ENCODE data around the gene SLC47A2. TPM values are rescaled to one million over a fixed set of nuclear protein-coding genes. Genes with fewer than 3 reads are reported as not detected.

The SLC47A2 gene
- total RNA-seq, 1 donor from 2014 or later, result not detected

DNA sequence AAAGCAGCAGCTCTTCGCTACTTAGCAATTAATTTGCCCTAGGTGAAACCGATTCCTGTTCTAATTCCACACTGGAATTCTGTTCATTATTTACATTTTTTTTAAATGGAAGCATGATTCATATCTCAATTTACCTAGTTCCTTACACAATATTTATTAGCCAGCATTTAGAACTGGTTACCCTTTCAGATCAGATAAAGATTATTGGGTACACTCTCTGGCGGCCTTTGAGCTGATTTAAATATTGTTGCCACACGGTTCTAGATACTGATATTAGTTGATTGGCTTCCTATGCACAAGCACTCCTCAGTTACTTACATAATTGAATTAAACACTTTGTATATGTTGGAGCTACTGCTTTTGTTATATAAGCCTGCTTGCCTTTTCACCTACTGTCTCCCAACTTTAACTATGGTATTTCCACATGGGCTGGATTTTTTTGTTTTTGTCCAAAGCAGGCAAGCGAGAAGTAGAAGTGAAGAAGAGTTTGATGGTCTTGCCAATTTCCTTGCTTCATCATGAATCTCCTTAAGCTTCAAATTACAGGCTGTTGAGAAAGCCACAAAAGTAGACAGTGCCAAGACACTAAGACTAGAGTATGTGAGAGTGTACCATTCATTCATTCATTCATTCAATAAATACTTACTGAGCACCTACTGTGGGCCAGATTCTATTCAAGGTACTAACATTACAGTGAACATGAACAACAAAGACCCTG, 71.7 kb downstream of the SLC47A2 start:
- H3K36me3 Mint-ChIP-seq (ENCODE audit: low read depth), result no peaks in the 10 kb centered on the region
- H3K4me1 Mint-ChIP-seq (ENCODE audit: low read depth), result peaks cover 40% of the 10 kb centered on the region
- peaks cover 23% of the 10 kb centered on the region for H3K27me3 Mint-ChIP-seq (ENCODE audit: insufficient read depth)
- DNase-seq (ENCODE audit: low spot score), result no peak
- no peak overlapping the region for H3K4me3 Mint-ChIP-seq
- intact Hi-C loops (cut with micrococcal nuclease), result loop anchor here (5.0 kb wide), 2 partner anchors 282 to 333 kb away; partner anchors contain the start of genes AKAP10 and B9D1
- no peaks in the 10 kb centered on the region for H3K9me3 Mint-ChIP-seq
- H3K27ac Mint-ChIP-seq, result no peak overlapping the region

DNA sequence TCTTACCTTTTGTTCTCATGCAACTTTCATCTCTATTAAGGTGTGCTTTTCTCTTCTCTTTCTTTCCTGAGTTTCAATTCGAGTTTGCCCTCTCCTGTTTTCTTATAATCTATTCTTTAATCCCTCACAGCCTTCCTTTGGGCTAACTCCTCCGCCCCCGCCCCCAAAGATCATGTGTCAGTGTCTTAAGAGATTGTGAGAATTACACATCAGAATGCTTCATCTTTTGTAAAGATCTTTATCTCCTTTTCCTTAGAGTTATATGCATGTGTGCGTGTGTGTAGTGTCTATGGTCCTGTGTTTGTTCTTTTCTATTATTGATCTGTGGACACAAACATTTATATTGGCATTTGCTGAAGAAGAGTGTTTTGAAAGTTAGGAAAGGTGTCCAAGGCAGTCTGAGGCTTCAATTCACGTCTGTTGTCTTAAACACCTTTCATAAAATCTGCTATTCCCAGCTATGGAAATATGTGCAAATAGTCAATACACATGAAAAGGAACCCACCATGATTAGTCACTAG, 74.0 kb downstream of the SLC47A2 start:
- Mint-ChIP-seq H3K4me3 (no peak overlapping the region), H3K36me3 (ENCODE audit: low read depth) (no peaks in the 10 kb centered on the region), H3K9me3 (no peaks in the 10 kb centered on the region), H3K4me1 (ENCODE audit: low read depth) (peaks cover 25% of the 10 kb centered on the region), H3K27ac (no peak overlapping the region), H3K27me3 (ENCODE audit: insufficient read depth) (peaks cover 35% of the 10 kb centered on the region)
- DNase-seq (ENCODE audit: low spot score), result no peak
- intact Hi-C loops (cut with micrococcal nuclease), result no loop called here

DNA sequence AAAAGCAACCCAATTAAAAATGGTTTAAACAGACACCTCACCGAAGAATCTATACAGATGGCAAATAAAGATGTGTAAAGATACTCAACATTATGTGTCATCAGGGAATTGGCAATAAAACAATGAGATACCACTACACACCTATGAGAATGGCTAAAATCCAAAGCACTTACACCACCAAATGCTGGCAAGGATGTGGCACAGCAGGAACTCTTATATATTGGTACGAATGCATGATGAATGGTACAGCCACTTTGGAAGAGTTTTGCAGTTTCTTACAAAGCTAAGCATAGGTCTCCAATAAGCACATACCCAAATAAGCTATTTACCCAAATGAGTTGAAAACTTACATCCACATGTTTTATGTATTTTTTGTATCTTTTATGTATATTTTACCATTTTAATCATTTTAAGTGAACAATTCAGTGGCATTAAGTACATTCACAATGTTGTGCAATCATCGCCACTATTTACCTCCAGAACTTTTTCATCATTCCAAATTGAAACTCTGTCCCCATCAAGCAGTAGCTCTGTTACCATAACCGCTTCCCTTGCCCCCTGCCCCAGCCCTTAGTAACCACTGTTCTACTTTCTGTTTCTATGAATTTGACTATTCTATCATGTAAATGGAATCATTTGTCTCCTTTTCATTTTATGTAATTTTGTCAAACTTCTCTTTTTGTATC, 74.6 kb downstream of the SLC47A2 start:
- Mint-ChIP-seq H3K27me3 (ENCODE audit: insufficient read depth) (peaks cover 32% of the 10 kb centered on the region), H3K4me1 (ENCODE audit: low read depth) (peaks cover 19% of the 10 kb centered on the region), H3K27ac (no peak overlapping the region), H3K9me3 (no peaks in the 10 kb centered on the region), H3K4me3 (no peak overlapping the region), H3K36me3 (ENCODE audit: low read depth) (no peaks in the 10 kb centered on the region)
- intact Hi-C loops (cut with micrococcal nuclease), result no loop called here
- DNase-seq (ENCODE audit: low spot score), result no peak

DNA sequence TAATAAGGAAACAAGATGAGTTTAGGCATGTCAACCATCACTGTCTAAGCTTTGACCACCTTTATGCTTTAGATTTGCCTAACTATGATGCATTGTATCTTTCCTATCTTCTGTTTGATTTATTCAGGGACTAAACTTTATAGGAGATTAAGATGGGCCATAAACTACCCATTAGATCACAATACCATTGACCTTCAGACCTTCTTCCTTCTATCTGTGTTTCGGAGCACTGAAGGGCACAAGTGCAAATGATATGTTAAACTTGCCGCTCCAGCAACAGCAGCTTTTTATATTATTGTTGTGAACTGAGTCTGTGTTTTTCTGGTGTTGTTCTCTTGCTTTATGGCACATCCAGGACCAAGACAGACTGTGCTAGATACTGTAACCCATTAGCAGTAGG, 84.5 kb downstream of the SLC47A2 start:
- no peak for DNase-seq (ENCODE audit: low spot score)
- no peaks in the 10 kb centered on the region for H3K9me3 Mint-ChIP-seq
- no peak overlapping the region for H3K4me3 Mint-ChIP-seq
- peaks cover 9% of the 10 kb centered on the region for H3K27me3 Mint-ChIP-seq (ENCODE audit: insufficient read depth)
- no peak overlapping the region for H3K27ac Mint-ChIP-seq
- H3K4me1 Mint-ChIP-seq (ENCODE audit: low read depth), result no peaks in the 10 kb centered on the region
- intact Hi-C loops (cut with micrococcal nuclease), result no loop called here
- H3K36me3 Mint-ChIP-seq (ENCODE audit: low read depth), result no peaks in the 10 kb centered on the region

DNA sequence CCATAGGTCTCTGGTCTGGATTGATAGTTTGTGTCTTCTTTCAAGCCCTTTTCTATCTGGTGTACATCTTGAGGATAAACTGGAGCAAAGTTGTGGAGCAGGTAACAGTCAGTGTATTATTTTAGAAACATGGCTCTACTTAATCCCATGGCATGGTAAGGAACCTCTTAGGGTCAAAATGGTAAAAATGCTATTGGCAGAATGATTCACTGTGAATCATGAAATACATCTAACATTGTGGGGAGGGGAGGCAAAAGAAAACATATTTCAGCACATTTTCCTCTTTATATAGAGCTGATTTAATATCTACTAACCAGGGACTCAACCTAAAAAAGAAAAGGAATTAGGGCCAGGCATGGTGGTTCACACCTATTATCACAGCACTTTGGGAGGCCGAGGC, 85.7 kb downstream of the SLC47A2 start:
- Mint-ChIP-seq H3K9me3 (no peaks in the 10 kb centered on the region), H3K4me1 (ENCODE audit: low read depth) (no peaks in the 10 kb centered on the region), H3K27ac (no peak overlapping the region), H3K36me3 (ENCODE audit: low read depth) (no peaks in the 10 kb centered on the region), H3K27me3 (ENCODE audit: insufficient read depth) (peaks cover 9% of the 10 kb centered on the region), H3K4me3 (no peak overlapping the region)
- intact Hi-C loops (cut with micrococcal nuclease), result no loop called here
- DNase-seq (ENCODE audit: low spot score), result no peak

DNA sequence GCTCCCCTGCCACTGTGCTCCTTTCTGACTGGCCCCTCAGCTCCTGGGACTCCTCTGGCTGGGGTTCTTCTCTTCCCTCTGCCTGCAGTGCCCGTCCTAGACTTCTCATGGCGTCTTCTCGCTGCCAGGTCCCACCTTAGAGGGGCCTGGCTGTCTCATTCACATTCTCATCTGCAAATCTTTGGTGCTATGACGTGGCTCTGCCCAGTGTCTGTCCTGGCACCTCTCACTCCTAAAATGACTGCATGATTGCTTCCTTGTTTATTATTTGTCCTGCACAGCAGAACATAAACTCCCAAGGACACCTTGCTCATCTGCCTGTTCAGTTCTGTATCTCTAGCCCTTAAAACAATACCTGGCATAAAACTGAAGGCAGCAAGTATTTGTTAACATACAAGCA, 86.3 kb downstream of the SLC47A2 start:
- peaks cover 9% of the 10 kb centered on the region for H3K27me3 Mint-ChIP-seq (ENCODE audit: insufficient read depth)
- intact Hi-C loops (cut with micrococcal nuclease), result no loop called here
- H3K36me3 Mint-ChIP-seq (ENCODE audit: low read depth), result no peaks in the 10 kb centered on the region
- H3K4me3 Mint-ChIP-seq, result no peak overlapping the region
- H3K4me1 Mint-ChIP-seq (ENCODE audit: low read depth), result no peaks in the 10 kb centered on the region
- no peak overlapping the region for H3K27ac Mint-ChIP-seq
- no peaks in the 10 kb centered on the region for H3K9me3 Mint-ChIP-seq
- DNase-seq (ENCODE audit: low spot score), result no peak

DNA sequence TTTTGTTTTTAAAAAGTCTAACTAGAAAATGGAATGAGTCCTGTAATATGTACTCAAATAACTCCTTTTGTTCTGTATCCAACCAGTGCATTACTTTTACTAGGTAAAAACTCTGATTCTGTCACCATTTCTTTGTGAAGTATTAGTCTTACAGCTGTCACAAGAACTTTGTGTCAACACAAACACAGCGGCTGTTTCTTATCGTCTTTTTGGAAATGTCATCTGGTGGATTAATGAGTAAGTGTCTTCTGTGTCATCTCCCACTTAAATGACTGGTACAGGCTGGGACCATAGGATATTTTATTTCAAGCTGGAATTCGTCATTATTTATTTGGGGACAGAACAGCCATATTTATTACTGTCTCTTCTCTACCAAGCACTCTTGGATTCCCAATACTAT, 86.9 kb downstream of the SLC47A2 start:
- intact Hi-C loops (cut with micrococcal nuclease), result no loop called here

More for the DNA sequence above, 86.9 kb downstream of the SLC47A2 start:
- Mint-ChIP-seq H3K4me1 (ENCODE audit: low read depth) (no peaks in the 10 kb centered on the region), H3K27me3 (ENCODE audit: insufficient read depth) (peaks cover 5% of the 10 kb centered on the region), H3K4me3 (no peak overlapping the region), H3K27ac (no peak overlapping the region), H3K36me3 (ENCODE audit: low read depth) (no peaks in the 10 kb centered on the region), H3K9me3 (no peaks in the 10 kb centered on the region)
- DNase-seq (ENCODE audit: low spot score), result no peak

Other genes starting within 250 kb of the SLC47A2 start
- 0.26 and 0.44 TPM in 2 replicates for gene SLC47A1, start 182.7 kb downstream of the SLC47A2 start, total RNA-seq
- gene ALDH3A2, start 67.8 kb downstream of the SLC47A2 start, total RNA-seq, result 36.5 and 38.1 TPM in 2 replicates
- gene ALDH3A1, start 31.7 kb upstream of the SLC47A2 start, total RNA-seq, result not detected in 2 replicates
- gene ULK2, start 151.4 kb upstream of the SLC47A2 start, total RNA-seq, result 17.8 and 18.6 TPM in 2 replicates